ENCODE data around the gene PSAT1.

Gene PSAT1

DNA sequence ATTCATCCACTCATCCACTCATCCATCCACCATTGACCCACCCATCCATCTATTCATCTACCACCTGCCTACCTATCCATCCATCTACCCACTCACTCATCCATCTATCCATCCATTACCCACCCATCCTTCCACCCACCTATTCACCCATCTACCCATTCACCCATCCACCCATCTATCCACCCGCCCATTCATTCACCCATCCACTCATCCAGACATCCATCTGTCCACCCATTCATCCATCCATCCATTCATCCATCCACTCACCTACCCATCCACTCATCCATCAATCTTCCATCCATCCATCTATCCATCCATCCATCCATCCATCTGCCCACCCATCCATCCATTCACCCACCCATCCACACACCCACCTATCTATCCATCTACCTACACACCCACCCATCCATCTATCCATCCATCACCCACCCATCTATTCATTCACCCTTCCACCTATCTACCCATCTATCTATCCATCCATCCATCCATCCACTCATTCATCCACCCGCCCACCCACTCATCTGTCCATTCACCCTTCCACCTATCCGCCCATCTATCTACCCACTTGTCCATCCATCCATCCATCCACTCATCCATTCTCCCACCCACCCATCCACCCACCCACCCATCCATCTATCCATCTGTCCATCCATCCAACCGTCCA lies 23.2 kb downstream of the PSAT1 start:
- DNase-seq: no peak

DNA sequence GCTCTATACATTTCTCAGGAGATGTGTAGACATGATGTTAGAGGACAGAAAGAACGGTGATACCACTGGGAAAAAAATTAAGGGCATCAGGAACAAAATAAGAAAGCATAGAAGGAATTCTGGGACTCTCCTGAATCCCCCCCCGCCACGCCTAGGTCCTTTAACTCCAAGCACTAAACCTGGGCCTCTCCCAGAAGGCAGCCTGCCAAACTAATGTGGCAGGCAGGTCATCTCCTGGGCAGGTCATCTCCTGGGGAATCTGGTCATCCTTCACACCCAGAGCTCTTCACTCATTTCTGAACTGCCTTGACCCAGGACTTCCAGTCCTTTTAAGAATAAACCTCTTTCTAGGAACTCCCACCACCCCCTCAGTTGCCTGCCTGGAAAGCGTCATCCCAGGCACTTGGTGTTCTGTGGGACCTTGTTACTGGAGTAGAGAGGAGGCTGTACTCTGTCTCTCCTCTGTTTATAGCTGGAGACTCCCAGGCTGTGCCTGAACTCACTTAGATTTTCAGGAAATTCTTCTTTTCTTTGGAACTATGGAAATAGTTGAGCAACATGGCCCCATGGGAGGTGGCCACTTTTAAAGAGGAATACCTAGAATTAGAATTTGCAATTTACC lies 24.1 kb downstream of the PSAT1 start:
- DNase-seq: no peak

DNA sequence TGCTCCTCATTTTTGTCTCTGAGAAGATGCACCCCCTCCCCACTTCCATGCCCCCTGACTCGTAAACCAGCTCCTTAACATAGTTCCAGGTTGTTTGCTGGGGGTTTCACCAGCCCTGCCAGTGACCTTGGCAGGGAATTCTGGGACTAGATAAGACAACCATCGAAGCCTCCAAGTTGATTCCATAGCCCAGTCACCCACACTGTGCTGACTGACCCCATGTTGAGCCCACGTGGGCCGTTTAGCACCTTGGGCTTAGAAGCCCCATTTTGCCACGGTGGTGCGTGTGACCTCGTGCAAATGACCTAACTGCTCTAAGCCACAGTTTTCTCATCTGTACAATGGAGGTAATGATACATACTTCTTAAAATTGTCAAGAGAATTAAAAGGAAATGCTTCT lies 24.6 kb downstream of the PSAT1 start:
- DNase-seq: no peak

DNA sequence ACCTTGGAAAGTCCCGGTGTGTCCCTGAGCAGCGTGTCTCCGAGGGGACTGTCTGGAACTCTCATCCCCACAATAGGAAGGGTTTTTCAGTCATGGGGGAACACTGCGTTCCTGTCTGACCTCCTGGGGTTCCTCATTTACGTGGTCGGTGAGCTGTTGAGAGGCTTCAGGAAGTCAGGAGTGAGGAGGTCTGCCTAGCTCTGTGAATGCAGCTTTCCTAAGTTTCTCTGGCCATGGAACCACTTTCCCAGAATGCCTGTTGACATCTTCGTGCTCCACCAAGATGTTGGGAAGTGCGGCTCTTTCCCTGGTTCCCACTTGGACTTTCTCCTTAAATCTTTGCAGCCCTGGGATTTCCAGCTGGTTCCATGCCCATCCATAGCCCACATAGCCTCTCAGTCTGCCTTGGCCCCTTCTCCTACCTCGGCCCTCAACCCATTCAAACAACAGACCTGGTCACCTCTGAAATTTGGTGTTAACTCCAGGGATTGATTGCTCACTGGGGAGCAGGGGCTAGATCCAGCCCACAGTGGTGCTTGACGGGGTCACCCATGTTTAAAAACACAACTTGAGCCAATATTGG lies 27.2 kb downstream of the PSAT1 start:
- no peak for DNase-seq

DNA sequence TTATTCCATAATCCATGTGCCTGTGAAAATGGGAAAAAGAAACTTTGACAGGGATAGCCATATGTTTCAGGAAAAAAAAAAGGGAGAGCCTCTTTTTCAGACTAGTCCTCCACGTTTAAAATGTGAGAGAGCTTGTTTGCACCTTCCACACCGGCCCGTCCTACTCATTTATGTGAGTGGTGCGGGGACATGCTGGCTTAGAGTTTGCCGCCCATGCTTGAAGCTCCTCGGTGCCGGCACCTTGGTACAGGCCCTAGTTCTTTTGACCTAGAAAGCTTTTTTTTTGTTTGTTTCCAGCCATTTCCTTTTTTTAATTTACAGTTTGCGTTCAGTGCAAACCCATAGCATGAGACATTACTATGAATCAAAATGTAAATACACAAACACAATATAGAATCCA lies 27.8 kb downstream of the PSAT1 start:
- DNase-seq: no peak

DNA sequence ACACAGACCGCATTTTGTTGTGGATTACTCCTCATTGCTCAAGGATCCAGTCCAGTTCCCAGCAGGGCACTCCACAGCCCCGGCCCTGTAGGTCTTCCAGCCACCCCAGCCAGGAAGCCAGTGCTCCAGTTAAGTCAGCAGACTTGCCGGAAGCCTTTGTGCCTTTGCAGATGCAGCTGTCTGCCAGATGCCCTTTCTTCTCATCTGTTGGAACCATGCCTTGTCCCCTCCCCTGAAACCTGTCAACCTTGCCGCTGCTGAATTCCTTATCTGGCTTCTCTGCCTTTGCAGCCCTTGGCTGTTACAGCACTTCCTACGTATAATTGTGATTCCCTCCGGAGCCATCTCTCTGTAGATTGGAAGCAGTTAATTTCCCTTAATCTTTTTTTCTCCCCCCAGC lies 28.4 kb downstream of the PSAT1 start:
- no peak for DNase-seq

DNA sequence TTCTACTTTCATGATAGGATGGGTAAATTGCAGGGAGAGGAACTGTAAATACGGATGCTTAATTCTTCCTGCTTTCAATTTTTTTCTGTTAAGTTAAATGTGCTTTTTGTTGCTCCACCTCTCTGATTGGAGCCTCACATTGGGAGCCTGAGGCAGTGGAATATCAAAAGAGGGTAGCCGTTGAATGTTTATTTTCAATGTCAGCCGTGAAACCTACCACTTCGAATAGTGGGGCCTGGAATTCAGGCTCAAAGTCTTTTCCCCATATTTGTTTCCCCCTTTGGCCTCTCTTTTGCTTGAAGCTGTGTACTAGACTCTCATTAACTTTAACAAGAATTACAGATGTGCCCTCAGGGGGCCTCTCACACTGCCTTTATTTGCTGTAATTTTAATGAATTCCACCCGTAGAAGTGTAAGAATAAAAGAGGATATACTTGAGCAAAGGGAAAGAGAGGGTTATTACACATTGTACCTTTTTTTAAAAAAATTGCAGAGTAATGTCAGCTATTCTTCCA lies 29.0 kb downstream of the PSAT1 start:
- no peak for DNase-seq

DNA sequence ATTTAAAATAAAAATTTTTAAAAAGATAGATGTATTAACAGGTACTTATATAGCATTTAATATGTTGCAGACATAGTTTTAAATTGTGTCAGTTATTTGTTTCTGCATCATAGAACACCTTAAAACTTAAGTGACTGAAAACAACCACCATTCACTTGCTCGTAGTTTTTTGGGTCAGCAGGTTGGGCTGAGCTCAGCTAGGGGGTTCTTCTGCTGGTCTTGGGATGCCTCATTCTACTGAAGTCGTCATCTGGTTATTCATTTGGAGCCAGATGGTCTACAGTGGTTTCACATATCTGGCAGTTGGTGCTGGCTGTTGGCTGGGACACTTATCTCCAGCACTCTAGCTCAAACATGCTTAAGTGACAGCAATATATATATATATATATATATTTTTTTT lies 29.6 kb downstream of the PSAT1 start:
- DNase-seq: no peak

DNA sequence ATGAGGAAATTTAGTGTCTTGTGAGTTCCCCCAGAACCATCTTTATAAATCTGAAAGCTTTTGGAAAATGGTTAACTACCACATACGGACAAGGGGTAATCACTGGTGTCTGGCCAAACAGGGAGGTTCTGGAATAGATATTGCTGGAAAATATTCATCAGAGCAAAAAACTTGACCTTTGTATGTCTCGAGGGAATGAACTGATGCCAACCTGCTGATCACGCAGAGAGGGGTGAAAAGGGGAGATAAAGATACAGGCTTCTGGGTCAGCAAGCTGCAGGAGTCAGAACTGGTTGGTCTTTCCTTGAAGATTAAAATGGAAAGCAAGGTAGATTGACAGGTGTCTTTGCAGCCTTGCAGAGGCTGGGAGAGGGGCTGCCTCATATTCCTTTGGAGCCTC lies 35.5 kb downstream of the PSAT1 start:
- DNase-seq: no peak

DNA sequence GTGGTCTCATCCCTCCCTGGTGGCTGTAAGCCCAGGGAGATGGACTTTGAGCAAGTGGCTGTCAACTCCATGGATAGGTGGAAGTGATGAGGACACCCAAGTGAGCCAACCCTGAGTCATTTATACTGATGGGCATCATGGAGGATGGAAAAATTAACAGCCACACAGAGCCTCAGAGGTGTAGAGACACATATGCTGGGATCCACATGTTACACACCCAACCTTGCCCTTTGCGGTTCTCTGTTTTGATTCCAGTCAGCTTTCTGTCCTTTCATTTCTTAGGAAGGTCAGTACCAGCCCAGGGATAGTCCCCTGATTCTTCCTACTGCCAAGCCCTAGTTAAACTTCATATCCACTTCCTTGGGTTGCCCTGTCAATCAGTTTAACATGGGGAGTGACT lies 51.9 kb downstream of the PSAT1 start:
- no peak for DNase-seq

DNA sequence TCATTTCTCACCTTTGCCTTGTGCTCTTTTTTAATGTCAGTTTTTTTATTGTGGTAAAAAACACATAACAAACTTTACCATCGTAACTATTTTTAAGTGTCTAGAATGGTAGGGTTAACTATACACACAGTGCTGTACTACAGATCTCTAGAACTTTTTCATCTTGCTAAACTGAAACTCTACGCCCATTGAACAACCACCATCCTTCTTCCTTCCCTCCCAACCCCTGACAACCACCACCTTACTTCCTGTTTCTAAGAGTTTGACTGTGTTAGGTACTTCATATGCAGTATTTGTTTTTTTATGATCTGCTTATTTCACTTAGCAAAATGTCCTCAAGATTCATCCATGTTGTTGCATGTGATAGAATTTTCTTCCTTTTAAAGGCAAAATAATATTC lies 54.9 kb downstream of the PSAT1 start:
- no peak for DNase-seq

DNA sequence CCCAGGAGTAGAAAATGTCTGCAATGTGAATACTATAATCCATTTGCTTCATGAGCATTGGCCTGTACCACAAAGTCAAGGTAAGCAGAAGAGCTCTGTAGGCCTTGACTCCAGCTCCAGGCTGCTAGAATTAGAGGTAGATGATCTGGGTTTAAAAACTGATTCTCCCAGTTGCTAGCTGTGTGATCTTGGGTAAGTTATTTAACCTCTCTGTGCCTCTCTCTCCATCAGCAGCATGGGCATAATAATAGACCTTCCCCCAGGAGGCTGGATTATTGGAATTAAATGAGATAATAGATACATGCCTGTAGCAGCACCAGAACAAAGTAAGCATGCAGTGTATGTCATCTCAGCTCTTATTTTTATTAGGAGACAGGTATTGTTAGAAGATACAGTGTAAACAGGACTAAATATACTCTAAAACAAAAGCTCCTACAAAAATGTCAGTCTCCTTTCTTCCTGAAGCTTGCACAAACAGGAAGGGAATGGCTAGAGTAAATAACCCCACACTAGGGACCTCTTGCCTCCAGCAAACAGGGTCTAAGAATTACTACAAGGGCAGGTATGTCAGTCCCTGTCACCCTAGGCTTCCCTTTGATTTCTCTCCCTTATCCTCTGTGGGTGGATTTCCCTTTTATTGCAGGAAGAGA lies 57.5 kb downstream of the PSAT1 start:
- no peak for DNase-seq

DNA sequence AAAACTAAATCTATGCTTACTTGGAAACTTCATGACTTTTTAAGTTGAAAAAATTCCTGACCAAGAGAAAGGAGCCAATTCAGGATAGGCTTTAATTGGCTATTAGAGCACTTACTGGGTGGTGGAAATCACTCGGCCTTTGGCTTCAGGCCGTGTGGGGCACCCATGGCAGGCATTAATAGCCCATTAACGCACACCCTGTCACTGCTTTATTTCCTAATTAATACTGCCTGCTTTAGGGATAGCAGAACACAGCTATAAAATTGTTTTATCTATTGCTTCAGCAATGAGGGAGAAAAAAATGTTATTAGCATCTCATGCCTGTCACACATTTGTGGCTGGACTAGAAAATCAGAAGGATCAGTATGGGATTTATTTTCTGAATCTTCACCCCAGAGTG lies 58.1 kb downstream of the PSAT1 start:
- DNase-seq: no peak

DNA sequence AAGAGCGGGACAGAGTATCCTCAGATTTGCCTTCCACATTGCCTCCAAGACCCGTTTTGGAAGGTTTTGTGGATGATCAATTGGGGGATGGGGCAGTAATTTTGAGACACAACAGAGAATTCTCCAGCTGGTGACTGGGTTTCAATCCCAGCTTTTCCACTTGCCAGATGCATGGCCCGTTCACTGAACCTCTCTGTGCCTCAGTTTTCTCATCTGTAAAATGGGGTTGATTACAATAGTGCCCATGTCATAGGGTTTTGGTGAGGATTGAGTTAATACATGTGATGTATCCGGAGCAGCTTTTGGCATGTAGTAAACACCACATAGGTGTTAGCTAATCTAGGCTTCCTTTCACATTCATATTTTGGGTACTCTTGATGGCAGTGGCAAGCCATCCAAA lies 59.7 kb downstream of the PSAT1 start:
- no peak for DNase-seq

DNA sequence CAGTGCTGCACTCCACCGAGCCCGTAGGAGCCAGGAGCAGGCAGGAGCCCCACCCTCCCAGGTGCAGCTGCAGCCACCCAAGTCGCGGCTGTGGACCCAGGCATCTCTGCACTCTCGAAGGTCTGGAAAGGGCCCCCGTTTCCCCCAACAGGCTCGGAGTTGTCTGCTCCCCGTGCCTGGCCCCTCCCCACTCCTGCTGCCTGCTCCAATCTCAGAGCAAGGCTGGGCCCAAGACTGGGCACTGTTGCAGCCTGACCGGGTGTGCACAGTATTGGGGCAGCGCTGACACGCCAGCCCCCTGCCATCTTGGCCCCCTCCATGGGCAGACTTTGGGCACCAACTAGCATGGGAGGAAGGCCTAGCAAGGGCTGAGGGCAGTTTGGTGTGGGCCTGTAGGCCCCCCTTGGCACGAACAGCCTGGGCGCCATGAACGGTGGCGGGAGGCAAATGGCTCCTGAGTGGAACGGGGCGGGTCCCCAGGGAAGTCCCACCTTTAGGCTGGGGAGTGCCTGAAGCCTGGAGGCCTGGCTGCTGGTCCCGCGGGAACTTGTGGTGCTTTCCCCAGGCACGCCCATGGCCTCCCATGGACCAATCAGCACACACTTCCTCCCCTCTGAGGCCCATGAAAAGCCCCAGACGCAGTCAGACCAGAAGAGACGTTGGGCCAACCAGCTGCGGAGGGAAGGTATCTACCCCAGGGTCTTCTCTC lies 60.4 kb downstream of the PSAT1 start:
- DNase-seq: no peak

DNA sequence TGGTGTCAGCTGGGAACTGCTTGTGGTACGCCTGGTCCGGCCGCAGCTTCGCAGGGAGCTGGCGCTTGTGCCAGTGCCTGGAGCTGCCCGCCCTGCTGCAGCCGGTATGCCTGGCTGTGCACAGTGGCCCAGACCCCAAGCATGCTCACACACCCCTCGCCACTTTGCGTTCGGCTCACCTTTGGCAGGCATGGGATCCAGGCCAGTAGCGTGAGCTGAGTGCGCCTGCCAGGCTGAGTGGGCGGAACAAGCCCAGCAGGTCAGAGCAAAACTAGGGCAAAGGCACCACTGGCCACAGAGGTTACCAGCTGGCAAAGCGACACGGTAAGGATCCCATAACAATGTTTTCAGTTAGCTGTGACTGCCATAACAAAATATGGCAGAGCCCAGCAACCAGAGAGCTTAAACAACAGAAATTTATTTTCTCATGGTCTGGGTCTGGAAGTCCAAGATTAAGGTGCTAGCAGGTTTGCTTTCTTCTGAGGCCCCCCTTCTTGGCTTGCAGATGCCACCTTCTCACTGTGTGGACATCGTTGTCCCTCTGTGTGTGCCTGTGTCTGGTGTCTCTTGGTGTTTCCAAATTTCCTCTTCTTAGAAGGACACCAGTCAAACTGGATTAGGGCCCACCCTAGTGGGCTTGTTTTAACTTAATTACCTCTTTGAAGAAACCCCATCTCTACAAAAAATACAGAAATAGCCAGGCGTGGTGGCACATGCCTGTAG lies 61.6 kb downstream of the PSAT1 start:
- no peak for DNase-seq

DNA sequence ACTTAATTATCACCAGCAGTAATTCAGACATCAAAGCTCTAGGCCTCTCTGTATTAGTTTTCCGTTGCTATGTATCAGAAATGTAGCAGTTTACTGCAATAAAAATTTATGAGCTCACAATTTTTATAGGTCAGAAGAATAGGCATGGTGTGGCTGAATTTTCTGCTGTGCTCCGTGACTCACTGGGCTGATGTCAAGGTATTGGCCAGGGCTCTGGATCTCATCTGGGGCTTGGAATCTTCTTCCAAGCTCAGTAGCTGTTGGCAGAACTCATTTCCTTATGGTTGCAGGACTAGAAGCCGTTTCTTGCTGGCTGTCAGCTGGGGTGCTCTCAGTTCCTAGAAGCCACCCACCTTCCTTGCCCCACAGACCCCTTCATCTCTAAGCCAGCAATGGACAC lies 66.3 kb downstream of the PSAT1 start:
- DNase-seq: no peak

DNA sequence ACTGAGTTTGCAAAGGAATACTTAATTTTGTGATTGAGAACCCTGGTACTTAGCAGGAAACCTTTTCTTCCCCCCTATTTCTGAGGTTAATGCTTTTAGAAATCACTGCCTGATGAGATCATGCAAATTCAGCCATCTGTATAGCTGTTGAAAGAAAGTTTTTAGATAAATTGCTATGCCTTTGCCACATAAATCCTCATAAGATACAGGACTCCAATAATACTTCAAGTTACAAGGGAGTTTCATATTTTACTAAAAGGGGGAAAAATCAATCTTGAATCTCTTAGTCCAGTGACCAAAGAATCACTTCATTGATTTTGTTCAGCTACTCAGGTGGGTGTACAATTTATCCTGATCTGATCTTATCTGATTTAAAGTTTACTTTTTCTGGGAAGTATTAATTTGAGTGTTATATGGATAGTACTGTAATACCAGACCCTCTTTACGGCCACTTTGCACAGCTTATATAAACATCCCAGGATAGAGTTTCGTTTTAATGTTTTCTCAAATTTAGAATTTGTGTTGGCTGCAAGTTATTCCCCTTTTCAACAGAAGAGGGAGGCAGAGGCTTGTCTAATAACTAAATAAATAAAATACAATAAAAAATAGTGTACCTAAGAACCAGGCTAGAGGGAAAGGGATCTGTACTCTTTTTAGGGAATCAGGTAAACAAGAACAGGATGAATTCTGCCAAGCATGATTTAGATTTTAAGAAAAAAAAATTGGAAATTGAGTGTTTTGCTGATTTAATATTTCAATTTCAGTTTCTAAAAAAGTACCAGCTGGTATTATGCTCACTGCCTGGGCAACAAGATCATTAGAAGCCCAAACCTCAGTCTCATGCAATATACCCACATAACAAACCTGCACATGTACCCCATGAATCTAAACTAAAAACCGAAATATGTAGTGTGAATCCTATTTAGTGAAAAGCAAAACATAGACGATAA lies 69.1 kb downstream of the PSAT1 start:
- DNase-seq: no peak

DNA sequence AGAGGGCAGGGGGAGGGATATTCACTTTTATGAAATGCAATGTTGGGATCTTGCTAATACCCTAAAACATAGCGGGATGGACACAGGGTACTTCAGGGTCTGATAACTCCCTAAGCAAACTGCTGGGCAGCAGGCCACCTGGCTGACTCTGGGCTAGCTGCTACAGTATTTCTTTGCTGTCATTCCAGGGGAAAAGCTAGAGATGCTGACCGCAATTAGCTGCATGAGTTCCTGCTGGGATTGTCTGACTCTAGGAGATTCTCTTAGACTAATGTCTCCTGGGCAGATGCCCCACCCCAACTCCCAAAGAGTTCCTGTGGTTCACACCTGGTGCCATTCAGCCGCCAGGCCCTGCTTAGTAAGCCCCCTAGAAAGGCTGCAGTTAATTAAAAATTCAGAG lies 69.9 kb downstream of the PSAT1 start:
- DNase-seq: no peak

DNA sequence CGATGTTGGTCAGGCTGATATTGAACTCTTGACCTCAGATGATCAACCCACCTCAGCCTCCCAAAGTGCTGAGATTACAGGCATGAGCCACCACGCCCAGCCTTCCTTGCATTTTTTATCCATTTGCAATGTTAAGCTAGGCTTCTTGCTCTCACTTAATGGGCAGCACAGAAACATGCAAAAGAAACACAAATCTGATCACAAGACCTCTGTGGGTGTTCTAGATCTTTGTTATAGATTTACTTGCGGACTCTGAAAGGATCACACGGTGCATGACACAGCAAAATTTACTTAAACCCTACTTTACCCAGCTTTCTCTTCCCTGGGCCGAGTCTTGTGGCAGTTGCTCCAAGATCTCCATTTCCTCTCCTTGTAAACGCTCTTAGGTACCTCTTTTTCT lies 71.3 kb downstream of the PSAT1 start:
- no peak for DNase-seq

DNA sequence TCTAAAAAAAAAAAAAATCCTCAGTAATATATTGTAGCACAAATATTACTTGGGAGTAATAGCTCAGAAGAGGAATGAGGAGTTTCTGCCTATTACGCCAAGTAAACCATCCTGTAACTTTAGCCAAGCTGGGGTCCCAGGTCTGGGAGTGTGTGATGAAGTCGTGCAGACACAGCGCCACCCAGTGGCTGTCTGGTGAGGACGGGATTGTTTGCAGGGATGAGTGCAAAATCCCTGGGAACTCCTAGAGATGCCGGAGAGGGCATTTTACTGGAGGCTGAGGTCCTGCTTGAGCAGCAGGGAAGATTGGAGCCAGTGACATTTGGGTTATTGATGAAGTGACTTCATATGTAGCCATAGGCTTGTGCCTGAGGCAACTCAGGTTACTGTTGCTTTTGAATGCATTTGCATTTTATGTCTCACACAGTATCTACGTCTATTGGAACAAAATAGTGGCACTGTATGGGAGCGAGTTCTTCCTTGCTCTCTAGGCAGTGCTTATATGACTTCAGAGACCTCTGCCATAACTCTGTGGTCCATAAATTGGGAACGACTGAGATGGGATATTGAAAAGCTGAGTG lies 72.8 kb downstream of the PSAT1 start:
- DNase-seq: no peak
